ENCODE measurements around the gene LTBP3. TPM values are rescaled to one million over a fixed set of nuclear protein-coding genes. Genes with fewer than 3 reads are reported as not detected.

Gene LTBP3
- total and polyA plus RNA-seq, 2 donors = 58.5 to 145 TPM

DNA sequence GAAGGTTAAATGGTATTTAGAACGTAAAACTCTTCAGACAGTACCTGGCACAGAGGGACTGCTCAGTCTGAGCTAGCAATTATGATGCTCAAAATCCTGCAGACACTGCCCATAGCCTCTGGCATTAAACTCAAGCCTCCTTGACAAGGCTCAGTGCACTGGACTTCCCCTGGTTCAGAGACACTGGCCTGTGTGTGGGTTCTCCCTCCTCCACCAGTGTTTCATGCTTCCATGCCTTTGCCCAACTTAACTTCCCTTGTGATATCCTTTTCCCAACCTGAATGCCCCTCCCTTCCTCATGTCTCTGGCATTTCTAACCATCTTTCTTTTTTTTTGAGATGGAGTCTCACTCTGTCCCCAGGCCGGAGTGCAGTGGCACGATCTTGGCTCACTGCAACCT lies 9.1 kb downstream of the LTBP3 start:
- H3K27ac ChIP-seq (ENCODE audit: low read depth) = no peak overlapping the region
- WGBS = 96% methylated on average over 3 of the region's 3 CpGs
- no peaks in the 10 kb centered on the region for H3K36me3 ChIP-seq (ENCODE audit: insufficient read depth)

DNA sequence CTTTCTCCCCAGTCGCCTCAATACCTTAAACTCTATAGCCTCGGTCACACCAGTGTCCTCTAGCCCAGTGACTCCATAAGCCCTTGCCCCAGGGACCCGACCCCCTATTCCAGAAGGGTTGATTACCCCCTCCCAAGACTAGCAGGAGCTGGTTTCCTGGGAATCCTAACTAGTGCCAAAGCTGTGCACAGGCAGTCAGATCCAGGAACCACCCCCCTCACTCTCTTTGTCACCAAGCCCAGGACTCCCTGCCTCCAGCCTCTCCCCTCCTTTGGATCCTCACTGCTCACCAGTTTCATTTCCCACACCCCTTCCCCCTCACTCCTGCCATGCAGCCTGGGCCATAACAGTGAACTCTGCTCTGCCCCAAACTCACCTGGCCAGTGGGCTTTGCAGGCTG lies 9.8 kb downstream of the LTBP3 start:
- no peak overlapping the region for H3K4me3 ChIP-seq (ENCODE audit: low read depth, low read length)
- H3K27ac ChIP-seq (ENCODE audit: low read depth) = no peak overlapping the region
- H3K36me3 ChIP-seq (ENCODE audit: insufficient read depth) = no peaks in the 10 kb centered on the region
- WGBS = 94% methylated on average over 3 of the region's 3 CpGs
- no peaks in the 10 kb centered on the region for H3K4me1 ChIP-seq (ENCODE audit: insufficient read depth)
- no peak for DNase-seq (ENCODE audit: extremely low spot score)

More for the DNA sequence above, 9.1 kb downstream of the LTBP3 start:
- DNase-seq (ENCODE audit: extremely low spot score) = no peak
- Histone ChIP-seq H3K4me3 (ENCODE audit: low read depth, low read length) (no peak overlapping the region), H3K4me1 (ENCODE audit: insufficient read depth) (no peaks in the 10 kb centered on the region)

DNA sequence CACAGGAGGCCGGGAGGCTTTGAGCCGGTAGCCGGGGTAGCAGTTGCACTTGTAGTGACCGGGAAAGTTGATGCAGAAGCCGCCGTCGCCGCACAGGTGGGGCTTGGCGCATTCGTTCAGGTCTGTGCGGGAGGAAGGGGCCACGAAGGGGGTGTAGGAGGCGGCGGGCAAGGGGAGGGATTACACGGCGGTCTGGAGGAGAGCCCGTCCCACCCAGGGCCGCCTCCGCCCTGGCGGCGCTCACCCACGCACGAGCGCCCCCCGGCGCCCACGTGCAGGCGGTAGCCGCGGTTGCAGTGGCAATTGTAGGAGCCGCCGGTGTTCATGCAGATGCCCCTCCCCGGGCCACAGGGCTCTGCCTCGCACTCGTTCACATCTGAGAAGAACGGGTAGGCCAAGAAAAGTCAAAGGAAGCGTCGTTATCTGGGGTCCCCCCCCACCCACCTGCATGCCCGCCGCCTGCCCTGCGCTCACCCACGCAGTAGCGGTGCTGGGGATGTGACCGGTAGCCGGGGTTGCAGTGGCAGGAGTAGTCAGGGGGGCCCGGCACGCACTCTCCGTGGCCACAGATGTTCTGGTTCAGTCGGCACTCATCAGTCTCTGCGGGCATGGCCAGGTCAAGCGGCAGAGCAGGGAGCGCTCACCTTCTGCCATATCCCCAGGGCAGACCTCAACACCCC lies 10.6 kb downstream of the LTBP3 start:
- Histone ChIP-seq H3K4me1 (ENCODE audit: insufficient read depth) (no peaks in the 10 kb centered on the region), H3K4me3 (ENCODE audit: low read depth, low read length) (no peak overlapping the region), H3K27ac (ENCODE audit: low read depth) (no peak overlapping the region), H3K36me3 (ENCODE audit: insufficient read depth) (no peaks in the 10 kb centered on the region)
- DNase-seq (ENCODE audit: extremely low spot score) = no peak
- WGBS = 78% methylated on average over 52 of the region's 52 CpGs

DNA sequence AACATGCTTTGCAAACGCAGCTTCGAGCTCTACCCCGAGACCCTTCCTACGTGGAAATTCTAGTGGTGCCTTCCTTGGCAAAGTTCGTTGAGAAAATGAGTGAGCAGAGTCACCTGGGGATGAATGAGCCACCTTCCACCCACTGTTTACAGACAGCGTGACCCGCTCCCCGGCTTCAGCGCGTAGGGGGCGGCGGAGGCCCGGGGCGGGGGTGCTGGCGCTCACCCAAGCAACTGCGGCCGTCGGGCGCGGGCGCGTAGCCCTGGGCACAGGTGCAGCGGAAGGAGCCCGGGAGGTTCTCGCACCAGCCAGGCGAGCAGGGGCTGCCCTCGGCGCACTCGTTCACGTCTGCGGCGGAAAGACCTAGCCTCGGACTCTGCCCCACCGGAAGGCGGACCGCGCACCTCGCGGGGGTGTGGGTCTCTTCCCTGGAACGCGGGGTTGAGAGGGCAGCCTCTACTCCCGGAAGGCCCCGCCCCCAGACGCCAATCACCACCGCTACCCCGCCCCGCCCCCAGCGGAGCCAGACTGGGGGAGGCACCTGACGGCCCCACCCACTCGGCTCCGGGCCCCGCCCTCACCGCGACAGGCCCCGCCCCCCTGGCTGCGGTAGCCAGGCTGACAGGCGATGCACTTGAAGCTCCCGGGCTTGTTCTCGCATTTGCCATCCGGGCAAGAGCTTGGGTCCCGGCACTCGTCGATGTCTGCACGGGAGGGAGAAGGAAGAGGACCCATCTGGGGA lies 11.8 kb downstream of the LTBP3 start:
- WGBS = 44% methylated on average over 64 of the region's 64 CpGs
- H3K4me3 ChIP-seq (ENCODE audit: low read depth, low read length) = peak overlapping the region; percentile 5

DNA sequence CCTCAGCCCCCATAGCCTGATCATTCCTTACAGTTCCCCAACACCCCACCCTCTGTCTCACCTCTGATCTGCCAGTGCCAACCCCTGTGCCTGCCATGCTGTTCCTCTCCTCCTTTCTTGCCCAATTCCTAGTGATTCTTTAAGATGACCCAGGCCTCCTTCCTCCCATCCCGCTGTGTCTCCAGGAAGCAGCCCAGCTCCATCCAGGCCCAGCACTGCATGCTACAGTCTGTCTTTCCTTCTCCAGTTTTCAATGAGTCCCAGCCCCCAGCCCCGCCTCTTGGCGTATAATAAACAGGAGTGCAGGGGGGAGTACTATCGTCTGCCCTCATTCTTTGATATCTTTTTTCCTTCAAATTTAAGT lies 12.3 kb downstream of the LTBP3 start:
- H3K27ac ChIP-seq (ENCODE audit: low read depth) = no peak overlapping the region
- no peak overlapping the region for H3K4me3 ChIP-seq (ENCODE audit: low read depth, low read length)
- WGBS = 76% methylated on average over 4 of the region's 4 CpGs
- H3K36me3 ChIP-seq (ENCODE audit: insufficient read depth) = no peaks in the 10 kb centered on the region
- DNase-seq (ENCODE audit: extremely low spot score) = no peak
- no peaks in the 10 kb centered on the region for H3K4me1 ChIP-seq (ENCODE audit: insufficient read depth)

More for the DNA sequence above, 11.8 kb downstream of the LTBP3 start:
- H3K27ac ChIP-seq (ENCODE audit: low read depth) = peak overlapping the region; percentile 70
- H3K4me1 ChIP-seq (ENCODE audit: insufficient read depth) = no peaks in the 10 kb centered on the region
- no peak for DNase-seq (ENCODE audit: extremely low spot score)
- no peaks in the 10 kb centered on the region for H3K36me3 ChIP-seq (ENCODE audit: insufficient read depth)

DNA sequence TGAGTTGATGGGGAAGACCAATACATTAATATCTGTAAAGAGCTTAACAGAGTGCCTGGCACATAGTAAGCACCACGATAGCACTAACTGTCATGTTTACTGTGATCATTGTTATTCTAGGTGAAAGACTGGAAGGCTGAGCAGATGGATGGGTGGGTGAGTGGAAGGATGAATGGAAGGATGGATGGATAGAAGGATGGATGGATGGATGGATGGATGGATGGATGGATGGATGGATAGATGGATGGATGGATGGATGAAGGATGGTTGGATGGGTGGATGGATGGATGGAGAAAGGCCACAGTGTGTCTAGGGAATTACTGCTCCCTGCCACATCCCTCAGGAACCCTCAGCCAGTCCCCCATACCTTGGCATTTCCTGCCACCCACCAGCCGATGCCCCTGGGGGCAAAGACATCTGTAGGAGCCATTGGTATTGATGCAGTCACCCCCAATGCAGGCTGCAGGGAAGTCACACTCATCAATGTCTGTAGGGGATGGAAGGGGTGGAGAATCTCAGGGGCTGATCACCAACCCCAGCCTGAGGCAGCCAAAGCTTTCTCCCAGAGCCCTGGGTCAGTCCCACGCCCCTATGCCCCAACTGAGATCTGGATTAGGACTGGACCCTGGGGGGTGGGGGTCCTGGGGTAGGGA lies 15.3 kb downstream of the LTBP3 start:
- no peak for DNase-seq (ENCODE audit: extremely low spot score)
- no peak overlapping the region for H3K27ac ChIP-seq (ENCODE audit: low read depth)
- no peak overlapping the region for H3K4me3 ChIP-seq (ENCODE audit: low read depth, low read length)
- no peaks in the 10 kb centered on the region for H3K36me3 ChIP-seq (ENCODE audit: insufficient read depth)
- H3K4me1 ChIP-seq (ENCODE audit: insufficient read depth) = no peaks in the 10 kb centered on the region
- WGBS = 94% methylated on average over 3 of the region's 3 CpGs

DNA sequence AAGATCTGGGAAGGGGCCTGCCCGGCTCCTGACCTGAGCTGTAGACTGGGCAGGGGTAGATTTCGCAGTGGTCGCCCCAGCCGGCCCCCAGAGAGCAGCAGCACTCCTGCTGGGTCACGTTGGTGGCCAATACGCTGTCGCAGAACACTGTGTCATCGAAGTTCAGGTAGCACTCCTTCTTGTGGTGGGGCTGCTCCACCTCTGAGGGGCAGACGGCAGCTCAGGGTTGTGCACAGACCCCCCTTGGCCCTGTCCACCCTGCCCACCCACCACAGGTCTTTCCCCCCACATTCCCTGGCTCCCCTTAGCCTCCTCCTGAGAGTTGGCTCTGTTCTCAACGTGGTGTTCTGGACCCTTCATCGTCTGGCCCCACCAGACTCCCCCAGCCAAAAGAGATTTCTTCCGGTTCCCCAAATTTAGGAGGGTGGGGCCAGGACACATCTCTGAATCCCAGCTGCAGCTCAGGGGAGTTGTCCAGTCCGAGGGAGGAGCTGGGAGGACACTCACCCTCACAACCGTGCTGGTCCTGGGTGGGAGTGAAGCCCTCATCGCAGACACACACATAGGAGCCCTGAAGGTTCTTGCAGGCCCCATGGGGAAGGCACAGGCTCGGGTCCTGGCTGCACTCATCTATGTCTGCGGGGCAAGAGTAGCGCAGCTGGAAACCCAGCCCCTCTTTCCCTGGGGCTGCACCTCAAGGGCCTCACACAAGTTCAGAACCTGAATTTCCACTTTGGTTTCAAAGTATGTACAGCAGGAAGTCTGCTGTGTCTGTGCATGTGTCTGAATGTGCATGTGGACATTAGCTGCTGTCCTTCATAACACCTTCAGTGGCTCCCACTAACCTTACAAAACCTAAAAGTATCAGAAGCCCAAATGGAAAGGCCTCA lies 16.8 kb downstream of the LTBP3 start:
- Histone ChIP-seq H3K4me1 (ENCODE audit: insufficient read depth) (no peaks in the 10 kb centered on the region), H3K4me3 (ENCODE audit: low read depth, low read length) (peak overlapping the region; percentile 36), H3K36me3 (ENCODE audit: insufficient read depth) (no peaks in the 10 kb centered on the region), H3K27ac (ENCODE audit: low read depth) (peak overlapping the region; percentile 97)
- 34% methylated on average over 18 of the region's 18 CpGs for WGBS
- no peak for DNase-seq (ENCODE audit: extremely low spot score)

DNA sequence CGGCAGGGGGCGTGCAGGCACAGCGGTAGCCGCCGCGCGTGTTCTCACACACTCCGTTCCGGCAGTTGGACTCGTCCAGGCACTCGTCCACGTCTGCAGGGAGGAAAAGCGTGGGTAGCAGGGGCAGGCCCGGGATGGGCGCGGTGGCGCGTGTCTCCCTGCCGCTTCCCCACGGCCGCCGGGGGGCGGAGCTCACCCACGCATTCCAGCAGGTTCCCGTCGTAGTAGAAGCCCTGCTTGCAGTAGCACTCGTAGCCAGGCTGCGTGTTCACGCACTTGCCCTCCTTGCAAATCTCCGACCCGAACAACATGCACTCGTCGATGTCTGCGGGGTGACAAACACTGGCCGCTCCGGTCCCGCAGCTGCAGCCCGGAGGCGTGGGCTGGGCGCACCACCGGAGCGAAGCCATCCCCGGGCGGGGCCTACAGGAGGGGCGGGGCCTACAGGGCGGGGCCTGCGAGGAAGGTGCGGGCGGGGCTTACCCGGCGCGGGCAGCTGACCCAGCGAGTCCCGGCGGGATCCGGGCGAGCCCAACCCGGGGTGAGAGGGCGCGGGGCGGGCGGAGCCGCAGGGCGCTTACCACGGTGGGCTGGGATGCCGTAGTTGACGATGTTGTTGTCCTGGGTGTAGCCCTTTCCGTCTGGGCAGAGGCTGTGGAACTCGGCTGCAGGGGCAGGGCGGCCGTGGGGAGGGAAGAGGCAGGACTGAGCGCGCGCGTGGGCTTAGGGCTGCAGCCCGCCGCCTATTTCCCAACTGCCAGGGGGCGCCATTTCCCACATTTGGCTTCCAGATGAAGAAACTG lies 17.7 kb downstream of the LTBP3 start:
- WGBS = under 1% methylated on average over 78 of the region's 78 CpGs
- peak overlapping the region; percentile 36 for H3K4me3 ChIP-seq (ENCODE audit: low read depth, low read length)
- peak overlapping the region; percentile 97 for H3K27ac ChIP-seq (ENCODE audit: low read depth)
- no peak for DNase-seq (ENCODE audit: extremely low spot score)
- no peaks in the 10 kb centered on the region for H3K36me3 ChIP-seq (ENCODE audit: insufficient read depth)
- no peaks in the 10 kb centered on the region for H3K4me1 ChIP-seq (ENCODE audit: insufficient read depth)

DNA sequence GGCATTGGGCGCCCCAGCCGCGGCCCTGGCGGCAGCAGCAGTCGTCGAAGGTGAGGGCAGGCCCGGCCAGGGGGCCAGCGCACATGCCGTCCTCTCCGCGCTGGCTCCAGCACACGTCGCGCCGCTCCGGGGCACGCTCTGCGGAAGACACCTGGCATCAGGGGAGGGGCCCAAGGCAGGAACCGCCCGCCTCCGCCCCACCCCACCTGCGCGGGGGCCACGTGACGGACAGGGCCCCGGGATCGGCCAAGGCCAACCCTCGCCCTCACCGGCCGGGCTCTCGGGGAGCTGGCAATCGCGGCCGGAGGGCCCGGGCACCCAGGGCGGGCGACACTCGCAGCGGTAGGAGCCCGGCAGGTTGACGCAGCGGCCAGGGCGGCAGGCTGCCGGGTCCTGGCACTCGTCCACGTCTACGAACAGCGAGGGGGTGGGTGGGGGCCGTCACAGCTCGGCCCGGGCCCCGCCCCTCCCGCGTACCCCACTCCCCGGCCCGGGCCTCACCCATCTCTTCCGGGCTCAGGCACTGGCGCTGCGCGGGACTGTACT lies 18.3 kb downstream of the LTBP3 start:
- H3K4me3 ChIP-seq (ENCODE audit: low read depth, low read length) = peak overlapping the region; percentile 36

DNA sequence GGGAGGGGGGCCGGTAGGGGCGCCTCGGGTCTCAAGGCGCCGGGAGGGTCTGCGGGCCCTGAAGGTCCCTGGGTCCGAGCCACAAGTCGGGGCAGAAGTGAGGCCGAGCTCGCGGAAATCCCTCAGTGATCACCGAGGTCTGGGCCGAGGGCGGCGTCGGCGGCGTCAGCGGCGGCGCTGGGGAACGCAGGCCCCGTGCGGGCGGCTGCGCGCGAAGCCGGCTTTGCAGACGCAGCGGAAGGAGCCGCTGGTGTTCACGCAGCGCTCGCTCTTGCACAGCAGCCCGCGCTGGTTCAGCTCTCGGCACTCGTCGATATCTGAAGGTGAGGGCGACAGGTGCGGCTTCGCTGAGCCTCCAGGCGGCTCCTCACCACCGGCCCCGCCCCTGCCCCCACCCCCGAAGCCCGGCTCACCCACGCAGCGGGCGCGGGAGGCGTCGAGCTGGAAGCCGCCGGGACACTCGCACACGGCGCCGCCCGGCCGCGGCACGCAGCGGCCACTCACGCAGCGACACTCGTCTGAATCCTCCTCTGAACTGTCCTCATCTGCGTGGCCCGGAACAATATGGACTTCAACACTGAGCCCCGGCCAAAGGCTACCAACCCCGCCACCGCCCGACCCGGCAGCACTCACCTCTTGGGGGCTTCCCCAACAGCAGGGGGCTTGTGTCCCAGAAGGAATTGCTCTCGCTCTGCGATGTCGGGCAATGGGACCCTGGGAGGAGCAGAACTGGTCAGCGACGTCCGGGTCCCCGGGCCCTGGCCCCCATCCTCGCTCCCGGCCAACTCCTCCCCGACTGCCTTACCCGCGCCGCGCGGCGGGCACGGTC lies 19.0 kb downstream of the LTBP3 start:
- no peak for DNase-seq (ENCODE audit: extremely low spot score)
- H3K4me3 ChIP-seq (ENCODE audit: low read depth, low read length) = no peak overlapping the region
- 78% methylated on average over 92 of the region's 92 CpGs for WGBS
- no peaks in the 10 kb centered on the region for H3K36me3 ChIP-seq (ENCODE audit: insufficient read depth)
- H3K27ac ChIP-seq (ENCODE audit: low read depth) = peak overlapping the region; percentile 68
- H3K4me1 ChIP-seq (ENCODE audit: insufficient read depth) = no peaks in the 10 kb centered on the region

More for the DNA sequence above, 18.3 kb downstream of the LTBP3 start:
- 14% methylated on average over 60 of the region's 60 CpGs for WGBS
- Histone ChIP-seq H3K27ac (ENCODE audit: low read depth) (peak overlapping the region; percentile 68), H3K36me3 (ENCODE audit: insufficient read depth) (no peaks in the 10 kb centered on the region), H3K4me1 (ENCODE audit: insufficient read depth) (no peaks in the 10 kb centered on the region)
- DNase-seq (ENCODE audit: extremely low spot score) = no peak

DNA sequence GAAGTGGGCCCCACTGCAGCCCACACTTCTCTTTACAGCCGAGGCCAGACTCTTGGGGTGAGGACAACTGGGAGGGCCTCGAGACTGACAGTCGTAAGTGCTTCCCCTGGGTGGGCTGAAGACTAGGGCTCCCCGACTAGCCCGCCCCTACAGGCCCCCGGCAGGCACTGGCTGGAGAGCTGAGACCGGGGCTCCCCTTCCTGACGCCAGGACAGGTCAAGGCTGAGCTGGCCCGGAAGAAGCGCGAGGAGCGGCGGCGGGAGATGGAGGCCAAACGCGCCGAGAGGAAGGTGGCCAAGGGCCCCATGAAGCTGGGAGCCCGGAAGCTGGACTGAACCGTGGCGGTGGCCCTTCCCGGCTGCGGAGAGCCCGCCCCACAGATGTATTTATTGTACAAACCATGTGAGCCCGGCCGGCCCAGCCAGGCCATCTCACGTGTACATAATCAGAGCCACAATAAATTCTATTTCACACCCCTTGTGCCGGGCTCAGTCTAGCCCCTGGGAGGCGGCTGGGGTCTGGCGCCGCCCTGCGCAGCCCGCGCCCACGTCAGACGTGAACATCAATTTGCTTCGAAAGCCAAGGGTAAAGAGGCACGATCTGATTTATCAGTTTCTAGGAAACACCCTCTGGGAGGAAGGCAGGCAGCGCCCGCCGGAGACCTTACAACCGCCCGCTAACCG lies 19.8 kb downstream of the LTBP3 start:
- 80% methylated on average over 43 of the region's 43 CpGs for WGBS
- H3K27ac ChIP-seq (ENCODE audit: low read depth) = no peak overlapping the region
- no peak overlapping the region for H3K4me3 ChIP-seq (ENCODE audit: low read depth, low read length)
- DNase-seq (ENCODE audit: extremely low spot score) = no peak
- no peaks in the 10 kb centered on the region for H3K4me1 ChIP-seq (ENCODE audit: insufficient read depth)
- H3K36me3 ChIP-seq (ENCODE audit: insufficient read depth) = no peaks in the 10 kb centered on the region

All from urinary bladder (tissue), 4 donors.